ENCODE measurements around the gene ALOX12B.
"Not testable (repeated sequence)": the region's sequence is repeated elsewhere in the genome, so short reads cannot be mapped to it uniquely, and the experiment has no call there.

The ALOX12B gene

DNA sequence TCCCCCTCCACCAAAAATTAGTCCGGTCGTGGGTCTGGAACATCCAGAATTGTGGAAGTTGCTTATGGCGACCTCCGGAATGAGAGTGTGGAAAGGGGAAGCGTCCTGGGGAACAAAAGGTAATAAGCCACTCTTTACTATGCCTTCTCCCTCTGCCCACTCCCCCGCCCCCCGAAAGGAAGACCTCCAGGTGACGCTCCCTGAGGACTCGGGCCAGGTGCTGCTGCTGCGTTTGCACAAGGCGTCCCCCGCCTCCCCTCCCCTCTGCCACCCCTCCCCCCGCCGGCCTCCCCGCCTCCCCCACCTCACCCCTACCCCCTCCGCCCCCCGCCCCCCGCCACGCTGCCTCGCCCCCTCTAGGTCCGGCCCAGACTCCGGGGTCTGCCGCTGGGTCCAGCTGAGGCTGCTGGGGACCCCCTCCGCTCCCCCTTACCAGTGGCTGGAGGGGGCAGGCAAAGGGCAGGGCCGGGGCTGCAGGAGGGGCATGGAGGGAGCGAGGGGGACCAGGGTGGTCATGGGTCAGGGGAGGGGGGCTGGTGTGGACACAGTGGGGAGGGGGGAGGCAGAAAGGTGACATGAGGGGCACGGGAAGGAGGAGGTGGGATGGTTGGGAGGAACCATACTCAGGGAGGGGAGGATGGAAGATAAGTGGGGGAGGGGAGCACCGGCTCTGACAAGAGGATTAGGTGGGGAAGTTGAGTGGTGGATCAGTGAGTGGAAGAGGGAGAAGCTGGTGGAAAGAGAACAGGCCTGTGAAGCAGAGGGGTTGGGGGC is 23.6 kb downstream of the ALOX12B start:
- DNase-seq, result no peak

DNA sequence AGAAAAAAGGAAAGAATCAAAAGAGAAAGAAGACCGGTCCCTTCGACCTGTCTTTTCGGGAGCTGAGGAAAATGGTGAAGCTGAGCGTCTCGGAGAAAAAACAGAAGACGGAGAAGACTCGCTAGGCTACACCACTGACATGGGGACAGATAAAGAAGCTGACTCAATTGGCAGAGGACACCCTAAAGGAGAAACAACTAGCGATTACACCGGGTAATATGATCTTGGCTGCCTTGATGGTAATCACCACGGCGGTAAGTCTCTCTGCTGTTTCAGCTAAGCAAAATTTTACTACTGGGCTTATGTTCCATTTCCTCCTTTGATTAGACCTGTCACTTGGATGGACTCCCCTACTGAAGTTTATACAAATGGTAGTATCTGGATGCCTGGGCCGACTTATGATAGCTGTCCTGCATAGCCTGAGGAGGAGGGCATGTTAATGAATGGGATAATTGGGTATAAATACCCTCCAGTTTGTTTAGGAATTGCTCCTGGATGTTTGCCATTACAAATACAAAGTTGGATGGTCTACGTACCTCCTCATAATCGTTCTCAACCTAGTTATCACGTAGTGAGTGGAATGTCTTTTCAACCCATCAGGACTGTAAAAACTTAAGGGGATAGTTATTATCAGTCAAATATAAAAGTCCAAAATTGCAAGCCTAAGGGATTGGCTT is 24.6 kb downstream of the ALOX12B start:
- no peak for DNase-seq

DNA sequence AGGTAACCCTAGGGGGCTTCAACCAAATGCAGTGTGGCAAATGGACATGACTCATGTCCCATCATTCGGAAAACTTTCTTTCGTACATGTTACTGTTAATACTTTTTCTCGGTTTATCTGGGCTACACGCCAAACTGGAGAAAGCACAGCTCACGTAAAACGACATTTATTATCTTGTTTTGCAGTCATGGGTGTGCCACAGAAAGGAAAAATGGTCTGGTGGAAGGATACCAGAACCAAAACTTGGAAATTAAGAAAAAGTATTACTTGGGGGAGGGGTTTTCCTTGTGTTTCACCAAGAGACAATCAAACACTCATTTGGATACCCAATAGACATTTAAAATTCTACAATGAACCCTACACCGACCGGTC is 25.1 kb downstream of the ALOX12B start:
- no peak for DNase-seq

DNA sequence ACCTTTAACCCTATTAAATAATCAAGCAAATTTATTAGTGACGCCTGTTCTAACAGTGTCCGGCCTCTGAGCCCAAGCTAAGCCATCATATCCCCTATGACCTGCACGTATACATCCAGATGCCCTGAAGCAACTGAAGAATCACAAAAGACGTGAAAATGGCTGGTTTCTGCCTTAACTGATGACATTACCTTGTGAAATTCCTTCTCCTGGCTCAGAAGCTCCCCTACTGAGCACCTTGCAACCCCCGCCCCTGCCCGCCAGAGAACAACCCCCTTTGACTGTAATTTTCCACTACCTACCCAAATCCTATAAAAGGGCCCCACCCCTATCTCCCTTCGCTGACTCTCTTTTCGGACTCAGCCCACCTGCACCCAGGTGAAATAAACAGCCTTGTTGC is 25.7 kb downstream of the ALOX12B start:
- not testable (repeated sequence) for DNase-seq

DNA sequence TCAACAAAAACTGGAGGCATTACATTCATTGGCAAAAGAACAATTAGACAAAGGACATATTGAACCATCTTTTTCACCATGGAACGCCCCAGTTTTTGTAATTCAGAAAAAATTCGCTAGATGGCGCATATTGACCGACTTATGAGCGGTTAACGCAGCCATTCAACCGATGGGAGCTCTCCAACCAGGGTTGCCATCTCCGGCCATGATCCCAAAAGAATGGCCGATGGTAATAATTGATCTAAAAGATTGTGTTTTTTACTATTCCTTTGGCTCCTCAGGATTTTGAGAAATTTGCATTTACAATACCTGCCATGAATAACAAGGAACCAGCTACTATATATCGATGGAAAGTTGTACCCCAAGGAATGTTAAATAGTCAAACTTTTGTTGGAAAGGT is 27.2 kb downstream of the ALOX12B start:
- no peak for DNase-seq

DNA sequence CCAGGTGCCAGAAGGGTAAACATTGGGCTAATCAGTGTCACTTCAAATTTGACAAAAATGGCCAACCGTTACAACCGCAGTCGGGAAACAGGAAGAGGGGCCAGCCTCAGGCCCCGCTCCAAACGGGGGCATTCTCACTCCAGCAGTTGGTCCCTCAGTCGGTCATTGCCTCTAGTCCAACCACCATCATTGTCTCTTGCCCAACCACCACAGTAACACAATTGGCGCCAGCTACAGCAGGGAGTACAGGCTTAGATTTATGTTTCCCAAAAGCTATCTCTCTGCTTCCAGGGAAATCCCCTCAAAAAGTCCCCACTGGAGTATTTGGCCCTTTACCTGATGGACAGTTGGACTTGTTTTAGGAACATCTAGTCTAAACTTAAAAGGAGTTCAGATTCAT is 28.4 kb downstream of the ALOX12B start:
- no peak for DNase-seq

DNA sequence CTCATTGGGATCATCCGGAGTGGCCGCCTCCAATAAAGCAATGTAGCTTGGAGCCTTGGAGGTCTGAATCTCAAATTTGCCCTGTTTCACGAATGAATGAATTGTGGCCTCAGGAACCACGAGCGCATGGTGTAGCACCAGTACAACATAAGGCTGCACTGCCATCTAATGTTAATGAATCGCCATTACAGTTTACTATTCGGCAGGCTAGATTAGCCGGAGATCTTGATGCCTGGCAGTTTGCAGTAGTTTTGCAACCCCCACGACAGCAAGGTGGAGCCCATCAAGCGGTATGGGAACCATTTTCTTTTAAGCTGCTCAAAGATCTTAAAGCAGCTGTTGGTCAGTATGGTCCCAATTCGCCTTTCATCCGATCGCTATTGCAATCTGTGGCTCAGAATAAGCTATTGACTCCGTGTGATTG is 29.8 kb downstream of the ALOX12B start:
- DNase-seq, result peak; percentile 68

DNA sequence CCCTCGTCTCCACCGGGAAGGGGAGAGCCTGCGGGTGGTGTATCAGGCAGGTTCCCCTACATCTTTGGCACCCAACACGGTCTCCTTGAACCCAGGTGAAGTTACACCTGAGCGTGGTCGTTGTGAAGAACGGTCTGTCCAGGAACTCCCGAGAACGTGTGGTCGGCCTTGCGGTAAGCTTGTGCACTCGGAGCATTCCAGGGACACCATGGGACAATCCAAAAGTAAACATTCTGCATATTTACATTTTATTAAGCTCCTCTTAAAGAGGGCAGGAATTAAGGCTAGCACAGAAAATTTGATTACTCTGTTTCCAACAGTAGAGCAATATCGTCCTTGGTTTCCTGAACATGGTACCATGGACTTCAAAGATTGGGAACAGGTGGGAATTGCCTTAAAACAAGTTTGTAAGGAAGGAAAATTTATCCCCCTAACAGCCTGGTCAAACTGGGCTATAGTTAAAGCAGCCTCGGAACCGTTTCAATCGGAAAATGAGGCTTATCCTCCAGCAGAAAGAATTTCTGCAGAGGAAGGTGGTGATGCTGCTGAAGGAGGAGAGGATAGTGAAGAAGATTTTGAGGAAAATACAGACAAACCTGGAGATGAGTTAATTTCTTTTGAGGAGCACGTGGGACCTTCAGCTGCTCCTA is 30.4 kb downstream of the ALOX12B start:
- no peak for DNase-seq

DNA sequence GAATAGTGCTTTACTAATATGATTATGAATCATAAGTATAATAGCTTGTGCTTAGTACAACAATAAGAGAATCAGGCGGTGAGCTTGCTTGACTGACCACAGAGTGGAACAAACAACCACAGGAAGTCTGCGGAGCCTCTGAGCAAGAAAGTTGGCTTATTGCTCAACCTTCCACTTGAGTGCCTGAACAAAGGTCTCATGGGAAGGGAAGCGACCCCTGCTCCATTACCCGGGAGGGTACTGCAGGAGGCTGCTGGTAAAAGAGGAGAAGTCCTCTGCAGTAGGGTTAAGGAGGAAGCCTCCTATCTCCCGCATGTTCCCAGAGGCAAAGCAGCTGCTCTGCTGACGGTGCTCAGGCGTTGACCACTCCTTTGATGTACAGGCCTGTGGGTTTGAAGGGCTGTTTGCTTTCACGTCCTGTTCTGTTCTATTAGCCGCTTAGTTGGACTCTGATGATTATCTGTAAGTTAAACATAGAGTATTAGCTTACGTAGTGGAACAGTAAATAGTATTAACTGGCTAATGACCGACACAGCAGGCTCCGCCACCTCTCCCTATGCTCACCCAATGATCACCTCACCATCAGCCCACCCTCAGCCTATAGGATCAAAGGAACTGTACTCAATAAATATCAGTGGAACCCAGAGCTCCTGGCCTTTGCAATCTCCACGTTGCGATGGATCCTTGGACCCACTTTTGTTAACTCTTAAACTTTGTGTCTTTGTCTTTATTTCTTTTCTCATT is 31.1 kb downstream of the ALOX12B start:
- no peak for DNase-seq

DNA sequence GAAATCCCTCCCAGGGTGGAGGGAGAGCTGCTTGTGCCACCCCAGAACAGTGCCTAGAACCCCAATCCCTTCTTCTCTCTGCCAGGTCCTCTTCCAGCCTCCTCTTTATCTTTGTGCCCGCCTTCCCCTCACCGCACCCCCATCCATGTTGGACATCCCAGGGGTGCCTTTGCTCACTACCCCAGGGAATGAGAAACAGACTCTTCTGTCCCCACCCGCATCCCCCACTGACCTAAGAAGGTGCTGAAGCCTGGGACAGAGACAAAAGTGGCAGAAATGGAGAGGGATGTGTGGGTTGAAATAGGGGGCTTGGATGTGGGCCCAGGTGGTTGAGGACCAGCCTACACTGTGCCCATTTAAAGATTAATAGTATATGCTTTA is 31.7 kb downstream of the ALOX12B start:
- no peak for DNase-seq

DNA sequence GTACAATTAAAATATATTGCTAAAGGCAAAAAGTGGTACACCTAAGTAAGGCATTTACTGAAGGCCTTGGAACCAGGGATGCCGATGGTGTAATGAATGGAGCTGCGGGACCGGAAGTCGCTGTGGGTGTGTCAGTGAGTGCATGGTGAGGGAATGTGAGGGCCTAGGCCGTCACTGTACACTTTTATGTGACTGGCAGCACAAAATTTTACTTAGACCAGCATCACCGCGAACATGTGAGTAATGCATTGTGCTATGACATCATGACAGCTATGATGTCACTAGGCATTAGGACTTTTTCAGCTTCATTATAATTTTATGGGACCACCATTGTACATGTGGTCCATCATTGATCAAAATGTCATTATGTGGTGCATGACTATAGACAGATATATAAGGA is 33.9 kb downstream of the ALOX12B start:
- DNase-seq, result no peak

DNA sequence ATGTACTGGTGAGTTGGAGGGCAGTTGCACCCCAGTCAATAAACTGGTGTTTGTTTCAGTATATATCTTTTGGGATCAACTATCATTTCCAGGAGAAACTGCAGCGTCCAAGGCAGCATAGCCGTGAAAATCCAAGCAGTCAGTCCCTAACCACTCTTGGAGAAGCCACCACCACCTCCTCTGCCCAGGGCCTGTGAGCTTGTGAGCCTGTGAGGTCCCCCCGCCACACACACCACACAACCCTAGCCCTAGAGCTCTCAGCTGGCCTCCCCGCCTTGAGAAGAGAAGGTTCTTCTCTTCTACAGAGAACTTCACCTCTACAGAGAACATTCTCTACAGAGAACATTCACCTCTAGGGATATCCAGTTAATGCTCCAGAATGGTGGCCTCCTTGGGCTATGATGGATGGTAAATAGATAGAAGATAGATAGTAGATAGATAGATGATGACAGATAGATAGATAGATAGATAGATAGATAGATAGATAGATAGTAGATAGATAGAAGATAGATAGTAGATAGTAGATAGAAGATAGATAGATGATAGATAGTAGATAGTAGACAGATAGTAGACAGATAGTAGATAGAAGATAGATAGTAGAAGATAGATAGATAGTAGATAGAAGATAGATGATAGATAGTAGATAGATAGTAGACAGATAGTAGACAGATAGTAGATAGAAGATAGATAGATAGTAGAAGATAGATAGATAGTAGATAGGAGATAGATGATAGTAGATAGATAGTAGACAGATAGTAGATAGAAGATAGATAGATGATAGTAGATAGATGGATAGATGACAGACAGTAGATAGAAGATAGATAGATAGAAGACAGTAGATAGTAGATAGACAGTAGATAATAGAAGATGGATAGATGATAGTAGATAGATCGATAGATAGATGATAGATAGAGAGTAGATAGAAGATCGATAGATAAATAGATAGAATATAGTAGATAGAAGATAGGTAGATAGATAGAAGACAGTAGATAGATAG is 35.0 kb downstream of the ALOX12B start:
- DNase-seq, result no peak

DNA sequence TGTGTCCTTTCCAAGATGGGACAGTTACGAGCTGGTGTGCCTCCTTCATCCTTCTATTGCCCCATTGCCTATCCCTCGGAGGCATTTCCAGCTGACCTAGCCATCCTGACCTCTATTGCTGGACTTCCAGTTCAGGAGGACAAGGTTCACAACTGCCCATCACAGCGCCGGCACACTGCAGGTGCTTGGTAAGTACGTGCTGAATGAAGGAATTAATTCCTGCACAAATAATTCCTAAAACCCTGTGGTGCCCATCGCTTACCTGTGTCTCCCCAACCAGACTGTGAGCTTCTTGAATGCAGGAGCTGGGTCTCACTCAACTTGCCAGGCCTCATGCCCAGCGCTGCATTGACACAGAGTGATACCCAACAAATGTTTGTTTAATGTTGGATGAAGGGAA is 35.7 kb downstream of the ALOX12B start:
- DNase-seq, result no peak

DNA sequence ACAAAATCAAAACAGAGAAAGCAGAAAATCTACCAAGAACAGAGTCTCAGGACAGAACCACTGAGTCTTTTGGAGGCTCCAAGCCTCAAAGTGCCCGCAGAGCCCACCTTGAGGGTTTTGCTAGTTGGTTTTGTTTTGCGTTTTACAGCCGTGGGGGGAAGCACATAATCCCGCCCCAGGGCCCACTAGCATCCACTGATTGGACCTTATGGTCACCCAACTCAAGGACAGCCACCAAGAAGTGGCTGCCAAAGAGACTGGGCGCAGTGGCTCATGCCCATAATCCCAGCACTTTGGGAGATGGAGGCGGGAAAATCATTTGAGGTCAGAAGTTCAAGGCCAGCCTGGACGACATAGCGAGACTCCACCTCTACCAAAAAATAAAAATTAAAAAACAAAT is 38.8 kb downstream of the ALOX12B start:
- DNase-seq, result no peak

DNA sequence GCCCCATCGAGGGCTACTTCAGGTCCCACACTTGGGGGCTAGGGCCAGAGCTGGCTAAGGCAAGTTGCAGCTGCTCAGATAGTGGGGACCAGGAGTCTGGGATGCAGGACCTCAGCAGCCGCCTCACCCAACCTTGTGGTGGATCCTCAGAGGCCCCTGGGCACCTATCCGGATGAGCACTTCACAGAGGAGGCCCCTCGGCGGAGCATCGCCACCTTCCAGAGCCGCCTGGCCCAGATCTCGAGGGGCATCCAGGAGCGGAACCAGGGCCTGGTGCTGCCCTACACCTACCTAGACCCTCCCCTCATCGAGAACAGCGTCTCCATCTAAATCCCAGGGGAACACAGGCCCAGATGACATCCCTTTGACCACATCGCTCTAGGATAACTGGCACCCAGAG is 39.3 kb downstream of the ALOX12B start:
- DNase-seq, result no peak

DNA sequence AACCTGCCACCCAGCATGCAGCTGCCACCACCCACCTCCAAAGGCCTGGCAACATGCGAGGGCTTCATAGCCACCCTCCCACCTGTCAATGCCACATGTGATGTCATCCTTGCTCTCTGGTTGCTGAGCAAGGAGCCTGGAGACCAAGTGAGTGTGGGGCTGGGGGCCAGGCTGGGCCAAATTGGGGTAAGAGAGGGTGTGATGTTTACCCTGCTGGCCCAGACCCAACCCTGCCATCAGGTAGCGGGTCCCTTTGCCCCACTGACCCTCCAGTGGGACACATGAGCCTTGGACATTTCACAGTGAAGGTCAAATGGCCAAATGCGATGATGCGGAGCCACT is 39.8 kb downstream of the ALOX12B start:
- DNase-seq, result no peak

DNA sequence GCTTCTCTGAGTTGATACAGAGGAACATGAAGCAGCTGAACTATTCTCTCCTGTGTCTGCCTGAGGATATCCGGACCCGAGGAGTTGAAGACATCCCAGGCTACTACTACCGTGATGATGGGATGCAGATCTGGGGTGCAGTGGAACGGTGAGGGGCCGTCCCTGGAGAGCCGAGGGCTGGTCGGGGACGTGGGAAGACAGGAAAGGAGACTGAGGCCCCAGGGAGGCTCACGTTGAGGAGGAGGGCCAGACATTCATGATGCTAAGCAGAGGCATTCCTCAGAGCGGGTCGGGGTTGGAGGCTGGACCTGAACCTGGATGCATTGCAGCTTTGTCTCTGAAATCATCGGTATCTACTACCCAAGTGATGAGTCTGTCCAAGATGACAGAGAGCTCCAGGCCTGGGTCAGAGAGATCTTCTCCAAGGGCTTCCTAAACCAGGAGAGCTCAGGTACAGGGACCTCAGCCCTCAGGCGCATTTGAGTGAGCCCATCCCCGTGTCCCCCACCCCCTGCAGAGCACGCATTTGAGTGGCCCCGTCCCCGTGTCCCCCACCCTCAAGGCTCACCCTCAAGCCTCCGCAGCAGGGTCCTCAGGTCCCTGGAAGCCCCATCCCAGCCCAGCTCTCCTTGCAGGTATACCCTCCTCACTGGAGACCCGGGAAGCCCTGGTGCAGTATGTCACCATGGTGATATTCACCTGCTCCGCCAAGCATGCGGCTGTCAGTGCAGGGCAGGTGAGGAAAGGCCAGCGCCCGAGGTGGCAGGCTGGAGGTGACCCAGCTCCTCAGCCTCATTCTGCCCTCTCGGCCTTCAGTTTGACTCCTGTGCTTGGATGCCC is 40.4 kb downstream of the ALOX12B start:
- DNase-seq, result no peak

DNA sequence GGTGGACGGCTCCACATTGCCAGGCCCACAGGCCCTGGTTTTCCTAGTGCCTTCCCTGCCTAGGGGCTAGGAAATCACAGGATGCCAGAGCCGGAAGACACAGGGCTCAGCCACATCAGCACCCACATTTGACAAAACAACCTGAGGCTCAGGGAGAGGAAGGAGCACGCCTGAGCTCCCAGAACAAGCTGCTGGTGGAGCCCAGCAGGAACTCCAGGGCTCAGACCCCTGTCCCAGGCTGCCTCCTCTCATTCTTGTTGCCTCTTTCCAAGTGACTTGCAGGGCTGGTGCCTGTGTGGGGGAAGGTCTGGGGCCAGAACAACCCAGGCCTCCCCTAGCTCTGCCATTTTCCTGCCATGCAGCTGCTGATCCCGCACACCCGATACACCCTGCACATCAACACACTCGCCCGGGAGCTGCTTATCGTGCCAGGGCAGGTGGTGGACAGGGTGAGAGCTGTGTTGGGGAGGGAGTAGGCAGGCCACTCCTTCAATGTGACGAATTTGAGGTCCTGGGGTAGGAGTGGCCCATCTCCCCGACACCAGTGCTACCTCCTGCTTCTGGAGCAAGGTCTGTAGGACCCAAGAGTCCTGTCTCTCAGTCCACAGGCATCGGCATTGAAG is 41.1 kb downstream of the ALOX12B start:
- no peak for DNase-seq

DNA sequence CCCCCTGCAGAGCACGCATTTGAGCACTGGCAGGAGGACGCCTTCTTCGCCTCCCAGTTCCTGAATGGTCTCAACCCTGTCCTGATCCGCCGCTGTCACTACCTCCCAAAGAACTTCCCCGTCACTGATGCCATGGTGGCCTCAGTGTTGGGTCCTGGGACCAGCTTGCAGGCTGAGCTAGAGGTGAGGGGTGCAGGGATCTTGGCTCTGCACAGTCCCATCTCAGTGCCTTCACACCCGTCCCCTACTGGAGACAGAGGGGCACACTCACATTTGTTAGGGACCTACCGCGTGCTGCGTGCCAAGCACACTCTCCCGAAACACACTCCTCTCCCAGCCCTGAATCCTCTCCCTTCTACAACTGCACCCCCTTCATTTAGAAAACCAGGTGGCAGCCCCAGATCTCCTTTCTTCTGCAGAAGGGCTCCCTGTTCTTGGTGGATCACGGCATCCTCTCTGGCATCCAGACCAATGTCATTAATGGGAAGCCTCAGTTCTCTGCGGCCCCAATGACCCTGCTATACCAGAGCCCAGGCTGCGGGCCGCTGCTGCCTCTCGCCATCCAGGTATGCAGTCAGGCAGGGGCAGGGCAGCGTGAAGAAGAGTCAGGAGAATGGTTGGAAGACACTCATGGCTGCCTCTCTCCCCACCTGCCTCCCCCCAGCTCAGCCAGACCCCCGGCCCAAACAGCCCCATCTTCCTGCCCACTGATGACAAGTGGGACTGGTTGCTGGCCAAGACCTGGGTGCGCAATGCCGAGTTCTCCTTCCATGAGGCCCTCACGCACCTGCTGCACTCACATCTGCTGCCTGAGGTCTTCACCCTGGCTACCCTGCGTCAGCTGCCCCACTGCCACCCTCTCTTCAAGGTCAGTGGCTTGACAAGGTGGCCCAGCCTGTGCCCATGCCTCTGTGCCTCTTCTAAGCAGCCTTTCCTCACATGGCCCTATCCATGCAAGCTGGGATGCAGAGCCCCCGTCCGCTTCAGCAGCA is 42.4 kb downstream of the ALOX12B start:
- DNase-seq, result no peak

DNA sequence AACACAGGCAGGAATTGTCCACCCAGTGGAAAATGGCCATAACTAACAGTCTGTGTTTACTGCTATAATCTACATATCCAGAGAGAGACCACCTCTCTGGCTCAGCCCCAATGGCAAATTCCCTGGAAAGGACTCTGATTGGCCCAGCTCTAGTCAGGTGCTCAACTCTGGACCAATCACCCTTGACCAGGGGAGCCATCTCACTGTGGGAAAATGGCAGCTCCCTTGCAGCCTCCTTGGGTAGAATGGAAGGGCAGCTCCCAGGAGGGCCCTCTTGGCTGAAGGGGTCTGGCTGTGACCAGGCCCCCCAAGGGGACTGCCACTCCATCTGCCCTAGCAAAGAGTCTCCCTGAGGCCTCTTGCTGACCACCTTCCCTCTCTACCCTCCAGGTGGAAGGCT is 45.5 kb downstream of the ALOX12B start:
- no peak for DNase-seq

Measured in 8988T (cell line).